ENCODE data around the gene CFAP100.

DNA sequence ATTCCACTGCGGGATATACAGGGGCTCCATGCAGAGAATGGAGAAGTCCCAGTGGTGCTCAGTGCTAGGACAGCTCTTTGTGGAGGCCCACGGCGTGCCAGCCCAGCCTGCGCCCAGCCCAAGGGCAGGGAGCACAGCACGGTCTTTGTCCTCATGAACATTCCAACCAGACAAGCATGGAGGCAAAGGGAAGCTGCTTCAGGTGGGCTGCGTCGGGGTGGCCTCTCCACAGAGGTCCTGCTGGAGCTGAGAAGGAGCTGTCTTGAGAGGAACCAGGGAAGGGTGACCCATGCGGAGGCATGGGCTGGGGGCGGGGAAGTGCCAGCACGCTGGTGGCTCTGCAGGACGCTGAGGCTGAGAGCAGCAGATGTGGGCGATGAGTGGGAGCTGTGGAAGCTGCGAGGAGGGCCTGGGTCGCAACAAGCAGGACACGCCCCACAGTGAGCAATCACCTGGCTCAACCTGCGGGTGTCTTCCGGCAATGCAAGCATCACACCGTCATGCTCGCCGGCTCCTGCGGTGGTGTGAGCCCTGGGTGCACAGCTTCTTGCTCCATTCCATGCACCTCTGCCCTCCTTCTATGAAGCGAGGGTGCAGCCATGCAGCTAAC is 23.5 kb upstream of the CFAP100 start:
- TF ChIP-seq ZBTB4 (CRISPR knock-in tag; IDR thresholded peaks at IDR 0.05) (no peak), HDGF (IDR thresholded peaks at IDR 0.05) (no peak), POLR2A (IDR thresholded peaks at IDR 0.05; ENCODE audit: low read depth, low read length) (no peak)

Measured in GM12878 (cell line).